ENCODE results near the gene BFSP2.
A peak's percentile ranks its signal among the peaks of the same experiment; 100 is the strongest.
"Not testable (repeated sequence)": the region's sequence is repeated elsewhere in the genome, so short reads cannot be mapped to it uniquely, and the experiment has no call there.

The BFSP2 gene

DNA sequence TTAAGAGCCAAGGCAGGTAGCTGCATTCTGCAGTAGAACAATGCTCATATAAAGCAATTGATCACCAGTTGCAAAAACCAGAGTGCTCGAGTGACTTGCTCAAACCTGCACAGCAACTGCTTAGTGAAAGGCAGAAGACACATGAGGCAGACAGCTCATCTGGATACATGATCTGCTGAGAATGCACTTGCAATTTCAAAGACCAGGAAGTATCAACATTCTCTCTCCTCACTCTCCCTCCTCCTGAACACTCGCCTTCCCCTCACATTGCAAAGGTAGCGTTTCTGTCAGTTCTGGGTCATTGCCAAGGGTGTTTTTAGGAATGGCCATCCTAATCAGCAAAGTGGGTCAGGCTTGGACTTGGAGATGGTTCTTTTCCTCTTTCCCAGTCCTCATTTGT is 61.0 kb downstream of the BFSP2 start:
- FAIRE-seq, result no peak

DNA sequence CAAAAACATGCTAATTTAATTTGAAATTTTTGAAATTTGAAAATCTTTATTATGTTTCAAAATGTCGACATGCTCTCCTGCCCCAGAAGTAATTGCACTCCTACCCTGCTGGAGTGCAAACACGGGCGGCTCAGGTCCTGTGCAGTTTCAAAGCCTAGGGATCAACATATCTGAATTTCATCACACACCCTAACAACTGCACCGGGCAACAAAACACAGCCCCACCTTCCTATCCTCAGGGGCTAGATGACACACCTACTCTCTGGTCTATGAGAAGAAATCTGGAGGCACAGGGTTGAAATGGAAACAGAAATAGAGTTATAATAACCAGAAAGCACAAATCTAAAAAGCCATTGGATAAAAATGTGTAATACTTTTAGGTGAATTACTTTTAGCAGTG is 61.4 kb downstream of the BFSP2 start:
- no peak for FAIRE-seq

DNA sequence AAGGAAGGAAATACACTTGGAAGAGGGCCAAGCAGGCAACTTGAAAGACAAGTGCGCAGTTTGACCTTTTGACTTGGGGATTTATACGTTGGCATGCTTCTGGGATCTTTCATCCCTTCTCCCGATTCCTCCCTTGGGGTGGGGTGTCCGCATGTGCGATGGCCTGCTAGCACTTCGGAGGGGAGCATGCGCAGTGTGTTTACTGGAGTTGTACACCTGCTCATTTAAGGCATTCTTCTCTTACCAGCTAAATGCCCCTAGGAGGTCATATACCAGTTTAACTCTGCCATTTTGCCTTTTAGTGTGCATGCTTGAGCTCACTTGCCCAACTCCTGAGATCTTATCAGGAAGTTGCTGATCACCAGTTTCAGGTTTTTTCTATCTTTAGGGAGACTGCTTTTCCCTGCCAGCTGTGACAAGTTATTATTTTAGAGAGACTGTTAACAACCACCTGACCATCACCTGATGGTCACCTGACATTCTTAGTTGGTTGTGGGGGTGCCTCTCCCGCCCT is 63.5 kb downstream of the BFSP2 start:
- FAIRE-seq, result no peak

DNA sequence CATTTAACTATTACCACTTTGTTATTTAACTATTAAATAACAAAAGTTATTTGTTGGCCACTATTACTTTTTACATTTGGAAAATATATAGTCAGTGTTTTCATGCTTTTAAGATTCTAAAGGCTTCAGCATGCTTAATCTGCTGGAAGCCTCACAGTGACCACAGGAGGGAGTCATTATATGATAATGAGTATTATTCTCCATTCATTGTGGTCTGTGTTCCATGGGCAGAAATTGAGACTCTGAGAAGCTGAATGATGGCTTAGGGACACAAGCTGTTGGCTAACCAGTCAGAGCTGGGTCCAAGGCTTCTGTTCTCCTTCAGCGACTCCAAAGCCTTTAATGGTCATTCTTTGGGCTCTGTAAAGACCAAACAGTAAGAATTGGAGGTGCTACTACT is 64.7 kb downstream of the BFSP2 start:
- no peak for FAIRE-seq

DNA sequence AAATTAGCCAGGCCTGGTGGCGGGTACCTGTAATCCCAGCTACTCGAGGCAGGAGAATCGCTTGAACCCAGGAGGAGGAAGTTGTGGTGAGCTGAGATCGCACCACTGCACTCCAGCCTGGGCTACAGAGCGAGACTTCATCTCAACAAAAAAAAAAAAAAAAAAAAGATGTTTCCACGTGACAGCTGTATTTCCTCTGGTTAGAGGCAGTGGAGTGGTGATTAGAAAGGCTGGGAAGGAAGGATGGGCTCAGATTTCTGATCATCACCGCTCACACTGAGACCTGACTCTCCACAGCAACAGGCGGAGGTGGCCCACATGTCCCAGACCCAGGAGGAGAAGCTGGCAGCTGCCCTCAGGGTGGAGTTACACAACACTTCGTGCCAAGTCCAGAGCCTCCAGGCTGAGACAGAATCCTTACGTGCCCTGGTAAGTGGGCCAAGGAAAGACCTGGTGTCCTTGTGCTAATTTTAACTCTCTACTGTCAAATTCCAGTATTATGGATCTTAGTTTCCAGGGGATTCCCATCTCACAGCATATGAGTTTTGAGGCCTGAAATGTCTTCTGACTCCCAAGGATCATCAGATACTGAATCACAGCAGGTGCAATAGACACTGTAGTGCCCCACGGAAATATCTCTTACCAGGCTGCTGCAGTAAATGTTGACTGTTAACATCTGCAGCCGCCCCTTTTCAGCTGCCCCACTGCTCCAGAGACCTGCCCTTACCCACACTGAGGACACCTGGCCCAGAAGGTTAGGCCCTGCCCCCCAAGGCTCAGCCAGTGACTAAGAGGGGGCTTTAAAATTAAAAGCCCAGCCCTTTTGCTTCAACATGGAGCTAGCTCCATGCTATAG is 66.9 kb downstream of the BFSP2 start:
- no peak for FAIRE-seq

DNA sequence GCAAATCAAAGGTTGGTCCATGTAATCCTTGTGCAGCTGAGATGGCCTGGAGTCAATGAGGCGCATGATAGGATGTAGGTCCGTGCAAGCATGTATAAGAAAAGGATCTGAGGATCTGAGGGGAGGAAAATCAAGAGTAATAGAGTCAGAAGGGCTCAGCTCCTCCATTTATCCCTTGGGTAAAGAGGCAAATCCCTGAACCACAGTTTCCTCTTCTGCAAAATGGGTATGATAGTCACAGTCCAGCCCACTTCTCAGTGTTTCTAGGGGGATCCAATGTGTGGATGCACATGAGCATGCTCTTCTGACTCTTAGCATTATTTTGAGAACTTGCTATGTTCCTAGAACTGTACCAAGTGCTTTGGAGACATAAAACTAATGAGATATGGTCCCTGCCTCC is 67.9 kb downstream of the BFSP2 start:
- no peak for FAIRE-seq

DNA sequence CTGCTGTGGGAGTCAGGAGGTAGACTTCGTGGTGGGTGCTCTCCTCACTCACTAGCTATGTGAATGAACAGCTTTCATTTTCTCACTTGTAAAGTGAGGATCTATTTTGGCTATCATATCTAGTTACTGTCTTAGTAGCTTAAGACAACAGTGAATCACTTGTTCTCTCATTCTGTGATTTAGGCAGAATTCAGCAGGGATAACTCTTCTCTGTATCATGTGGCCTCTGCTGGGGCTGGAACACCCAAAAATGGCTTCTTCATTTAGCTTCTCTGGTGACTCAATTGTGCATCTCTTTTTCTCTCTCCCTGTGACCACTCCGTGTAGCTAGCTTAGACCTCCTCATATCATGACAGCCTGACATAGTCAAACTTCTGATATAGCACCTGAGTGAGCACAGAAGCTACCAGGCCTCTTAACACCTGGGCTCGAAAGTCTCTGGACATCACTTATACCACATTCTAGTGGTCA is 68.4 kb downstream of the BFSP2 start:
- FAIRE-seq, result no peak

DNA sequence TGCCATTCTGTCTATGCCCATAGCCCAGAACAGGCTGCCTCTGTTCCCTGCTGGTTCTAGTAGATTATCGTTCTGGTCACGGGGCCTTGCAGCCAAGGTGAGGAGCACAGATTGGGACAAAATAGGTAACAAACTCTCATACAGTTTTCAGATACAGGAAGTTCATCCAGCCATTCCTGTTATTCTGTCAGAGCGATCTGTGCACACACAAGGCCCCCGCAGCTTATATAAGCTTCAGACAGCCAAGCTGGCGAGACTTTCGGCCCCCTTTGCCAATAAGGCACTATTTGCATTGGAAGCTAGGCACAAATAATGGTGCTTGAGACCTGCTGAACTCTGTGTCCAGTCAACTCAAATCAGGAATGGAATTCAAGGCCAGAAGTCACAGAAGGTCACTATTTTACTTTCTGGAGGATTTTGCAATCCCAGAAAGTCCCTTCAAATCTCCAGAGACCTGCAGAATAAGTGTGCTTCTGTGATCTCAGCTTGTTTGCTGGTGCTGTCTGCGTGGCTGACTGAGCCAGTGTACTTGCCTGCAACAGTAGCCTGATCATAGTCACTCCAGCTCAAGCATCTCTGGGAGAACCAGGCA is 69.4 kb downstream of the BFSP2 start:
- no peak for FAIRE-seq

DNA sequence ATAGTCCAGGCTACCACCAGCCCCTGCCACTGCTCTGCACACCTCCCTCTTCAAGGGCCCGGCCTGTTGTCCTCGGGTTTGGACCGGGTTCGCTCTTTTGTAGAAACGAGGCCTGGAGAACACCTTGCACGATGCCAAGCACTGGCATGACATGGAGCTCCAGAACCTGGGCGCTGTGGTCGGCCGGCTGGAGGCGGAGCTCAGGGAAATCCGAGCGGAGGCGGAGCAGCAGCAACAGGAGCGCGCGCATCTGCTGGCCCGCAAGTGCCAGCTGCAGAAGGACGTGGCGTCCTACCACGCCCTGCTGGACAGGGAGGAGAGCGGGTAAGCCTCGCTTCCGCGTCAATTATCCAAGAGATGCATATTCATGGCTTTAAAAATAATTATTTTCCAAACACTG is 72.4 kb downstream of the BFSP2 start:
- no peak for FAIRE-seq

DNA sequence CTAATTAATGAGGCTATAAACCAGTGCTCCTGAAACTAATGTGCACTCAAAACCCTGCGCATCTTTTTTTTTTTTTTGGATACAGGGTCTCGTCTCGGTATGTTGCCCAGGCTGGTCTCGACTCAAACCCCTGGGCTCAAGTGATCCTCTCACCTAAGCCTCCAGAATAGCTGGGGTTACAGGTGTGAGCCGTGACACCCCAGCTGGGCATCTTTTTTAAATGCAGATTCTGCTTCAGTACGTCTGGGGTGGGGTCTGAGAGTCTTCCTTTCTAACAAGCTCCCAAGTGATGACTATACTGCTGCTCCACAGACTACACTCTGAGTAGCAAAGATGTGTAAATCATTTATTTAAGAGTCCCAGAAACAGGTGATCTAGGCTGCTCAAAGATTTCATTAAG is 73.0 kb downstream of the BFSP2 start:
- no peak for FAIRE-seq

DNA sequence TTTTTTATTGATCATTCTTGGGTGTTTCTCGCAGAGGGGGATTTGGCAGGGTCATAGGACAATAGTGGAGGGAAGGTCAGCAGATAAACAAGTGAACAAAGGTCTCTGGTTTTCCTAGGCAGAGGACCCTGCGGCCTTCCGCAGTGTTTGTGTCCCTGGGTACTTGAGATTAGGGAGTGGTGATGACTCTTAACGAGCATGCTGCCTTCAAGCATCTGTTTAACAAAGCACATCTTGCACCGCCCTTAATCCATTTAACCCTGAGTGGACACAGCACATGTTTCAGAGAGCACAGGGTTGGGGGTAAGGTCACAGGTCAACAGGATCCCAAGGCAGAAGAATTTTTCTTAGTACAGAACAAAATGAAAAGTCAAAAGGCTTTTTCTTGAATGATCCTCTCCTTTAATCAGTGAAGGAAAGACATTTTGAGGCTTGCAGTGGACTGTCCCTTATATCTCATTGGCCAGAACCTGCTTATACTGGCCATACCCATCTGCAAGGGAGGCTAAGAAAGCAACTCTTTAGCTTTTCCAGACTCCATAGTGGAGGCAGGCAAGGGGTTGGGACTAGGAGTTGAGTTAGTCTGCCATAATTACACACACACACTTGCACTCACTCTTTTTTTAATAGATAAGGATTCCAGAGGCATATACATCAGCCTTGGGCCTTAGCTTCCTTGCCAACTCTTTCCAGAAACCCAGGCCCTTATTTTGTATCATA is 73.8 kb downstream of the BFSP2 start:
- not testable (repeated sequence) for FAIRE-seq

DNA sequence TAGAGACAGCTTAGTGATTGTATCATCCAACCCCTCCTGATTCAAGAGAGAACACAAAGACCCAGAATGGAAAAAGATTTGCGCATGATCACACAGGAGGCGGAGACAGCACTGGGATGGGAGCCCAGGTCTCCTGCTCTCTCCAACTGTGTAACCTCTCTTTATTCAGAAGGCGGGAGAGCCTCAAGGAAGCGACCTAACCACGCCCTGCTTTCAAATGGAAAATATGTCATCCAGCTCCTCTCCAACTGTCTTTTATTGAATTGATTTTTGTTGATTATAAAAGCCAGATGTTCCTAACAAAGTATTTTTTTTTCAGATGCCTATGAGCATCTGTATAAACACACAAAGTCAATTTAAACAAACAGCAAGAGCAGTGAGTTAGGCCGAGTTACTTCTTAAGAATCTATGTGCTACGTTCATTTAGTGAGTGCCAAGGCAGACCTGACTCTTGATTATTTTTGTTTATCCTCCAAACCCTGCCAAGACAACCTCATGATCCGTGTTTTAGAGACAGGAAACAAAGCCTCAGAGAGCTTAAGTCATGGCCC is 74.5 kb downstream of the BFSP2 start:
- no peak for FAIRE-seq

DNA sequence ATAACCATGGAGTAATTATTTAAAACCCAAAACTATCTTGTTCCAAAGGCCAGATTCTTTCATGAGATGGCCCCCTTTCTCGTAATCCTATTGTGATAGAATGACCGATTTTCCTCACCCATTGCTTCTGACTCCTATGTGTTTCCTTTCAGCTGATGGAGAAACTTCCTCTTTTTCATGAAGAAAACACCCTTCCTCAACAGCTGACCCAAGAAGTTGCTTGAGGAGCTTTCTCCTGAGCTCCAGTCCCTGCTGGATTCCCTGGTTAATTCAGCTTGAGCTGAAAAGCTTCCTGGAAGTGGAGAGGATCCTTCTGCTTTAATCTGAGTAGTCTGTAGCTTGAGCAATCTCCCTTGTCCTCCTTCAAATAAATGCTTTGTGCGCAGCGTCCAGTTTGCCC is 75.0 kb downstream of the BFSP2 start:
- no peak for FAIRE-seq

DNA sequence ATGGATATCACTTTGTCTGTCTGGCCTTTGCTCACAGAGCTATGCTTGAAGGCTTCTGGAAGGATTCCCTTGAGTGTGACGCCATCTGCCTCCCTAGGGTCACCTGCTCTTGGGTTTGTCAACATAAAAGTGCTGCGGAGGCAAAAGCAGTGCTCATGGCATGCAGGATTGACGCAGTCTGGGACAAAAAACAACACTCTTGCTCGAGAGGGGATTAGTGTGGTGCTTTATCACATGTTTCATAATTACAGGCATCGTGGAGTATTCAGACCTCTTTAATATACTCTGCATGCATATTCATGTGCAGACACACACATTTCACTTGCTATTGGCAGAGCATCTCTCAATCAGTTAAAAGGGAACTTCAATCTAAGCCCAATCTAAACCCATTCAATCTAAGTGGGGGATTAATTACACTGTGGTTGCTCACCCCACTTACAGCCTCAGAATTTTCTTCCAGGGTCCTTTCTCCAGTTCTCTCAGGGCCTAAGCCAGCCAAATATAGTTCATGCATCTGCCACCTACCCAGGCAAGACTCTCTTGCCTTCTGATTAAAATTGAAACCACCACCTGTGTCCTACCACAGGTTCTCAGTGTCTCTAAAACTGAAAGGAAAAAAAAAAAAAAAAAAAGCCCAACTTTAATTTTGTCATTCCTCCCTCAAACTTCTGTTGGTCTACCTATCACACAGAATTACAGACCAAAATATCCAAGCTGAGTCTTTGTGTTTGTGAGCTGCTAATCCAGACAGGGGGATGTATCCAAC is 75.6 kb downstream of the BFSP2 start:
- FAIRE-seq, result peak; percentile 91

DNA sequence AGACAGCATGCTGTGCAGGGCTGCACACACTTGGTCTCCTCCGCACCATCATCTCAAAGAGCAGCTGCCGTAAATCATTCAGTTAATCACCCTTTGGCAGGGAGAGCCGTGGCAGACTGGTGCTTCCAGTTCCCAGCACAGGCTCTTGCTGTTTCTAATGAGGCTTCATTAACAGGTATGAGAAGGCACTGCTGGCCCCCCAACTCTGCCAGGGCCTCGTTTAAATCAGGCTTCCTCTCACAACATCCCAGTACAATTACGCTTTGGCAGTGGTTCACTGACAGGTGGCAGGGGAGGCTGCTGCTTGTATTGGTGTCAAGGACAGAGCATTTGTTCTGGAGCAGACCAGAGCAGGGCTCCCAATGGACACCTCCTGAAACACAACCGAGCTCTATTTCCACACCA is 77.1 kb downstream of the BFSP2 start:
- no peak for FAIRE-seq

DNA sequence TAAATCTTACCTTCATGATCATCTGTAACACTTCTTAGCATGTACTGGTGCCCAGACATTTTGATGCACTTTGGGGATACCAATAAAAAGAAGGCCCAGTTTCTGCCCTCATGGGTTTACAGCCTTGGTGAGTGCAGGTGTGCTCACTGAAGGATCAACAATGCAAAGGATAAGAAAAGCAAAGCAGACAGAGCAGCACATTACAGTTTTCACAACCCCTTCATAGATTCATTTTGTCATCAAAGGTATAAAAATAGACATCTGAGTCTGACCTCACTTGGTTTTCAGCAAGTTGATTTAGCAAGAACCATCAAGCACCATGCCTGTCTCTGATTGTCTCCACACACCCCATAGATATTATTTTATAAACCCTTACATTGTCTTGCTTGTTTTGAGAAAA is 77.6 kb downstream of the BFSP2 start:
- FAIRE-seq, result peak; percentile 24

DNA sequence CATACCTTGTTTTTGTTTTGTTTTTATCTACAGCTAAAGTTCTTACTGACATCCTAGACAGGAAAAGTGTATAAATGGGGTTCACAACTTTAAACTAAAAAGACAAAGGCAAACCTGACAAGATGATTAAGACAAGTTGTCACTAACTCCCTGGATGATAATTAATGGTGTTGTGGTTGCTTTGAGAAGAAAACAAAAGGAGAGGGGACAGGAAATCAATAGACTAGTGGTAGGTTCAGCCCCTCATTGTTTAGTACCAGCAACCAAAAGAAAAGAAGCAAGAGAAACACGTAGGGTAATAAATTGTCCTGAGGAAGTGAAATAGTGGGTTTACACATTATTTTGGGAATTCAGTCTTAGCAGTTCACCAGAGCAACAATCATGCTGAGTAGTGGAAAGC is 78.8 kb downstream of the BFSP2 start:
- no peak for FAIRE-seq

DNA sequence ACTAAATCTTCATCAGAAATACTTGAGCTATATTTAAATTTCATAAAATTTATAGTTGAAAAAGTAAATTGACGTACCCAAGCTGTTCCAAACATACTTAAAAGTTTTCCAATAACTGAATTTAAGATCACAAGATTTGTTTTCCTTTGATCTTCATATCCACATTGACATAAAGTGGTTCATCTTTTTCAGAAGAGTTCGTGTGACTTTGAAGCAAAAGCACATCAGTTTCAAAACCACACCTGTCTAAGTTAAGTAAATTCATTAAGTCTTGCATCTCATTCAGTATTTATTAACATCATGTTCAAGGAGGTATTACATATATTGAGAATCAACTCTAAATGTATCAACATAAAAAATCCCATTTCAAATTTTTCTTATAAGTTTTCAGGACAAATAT is 79.5 kb downstream of the BFSP2 start:
- peak; percentile 30 for FAIRE-seq

DNA sequence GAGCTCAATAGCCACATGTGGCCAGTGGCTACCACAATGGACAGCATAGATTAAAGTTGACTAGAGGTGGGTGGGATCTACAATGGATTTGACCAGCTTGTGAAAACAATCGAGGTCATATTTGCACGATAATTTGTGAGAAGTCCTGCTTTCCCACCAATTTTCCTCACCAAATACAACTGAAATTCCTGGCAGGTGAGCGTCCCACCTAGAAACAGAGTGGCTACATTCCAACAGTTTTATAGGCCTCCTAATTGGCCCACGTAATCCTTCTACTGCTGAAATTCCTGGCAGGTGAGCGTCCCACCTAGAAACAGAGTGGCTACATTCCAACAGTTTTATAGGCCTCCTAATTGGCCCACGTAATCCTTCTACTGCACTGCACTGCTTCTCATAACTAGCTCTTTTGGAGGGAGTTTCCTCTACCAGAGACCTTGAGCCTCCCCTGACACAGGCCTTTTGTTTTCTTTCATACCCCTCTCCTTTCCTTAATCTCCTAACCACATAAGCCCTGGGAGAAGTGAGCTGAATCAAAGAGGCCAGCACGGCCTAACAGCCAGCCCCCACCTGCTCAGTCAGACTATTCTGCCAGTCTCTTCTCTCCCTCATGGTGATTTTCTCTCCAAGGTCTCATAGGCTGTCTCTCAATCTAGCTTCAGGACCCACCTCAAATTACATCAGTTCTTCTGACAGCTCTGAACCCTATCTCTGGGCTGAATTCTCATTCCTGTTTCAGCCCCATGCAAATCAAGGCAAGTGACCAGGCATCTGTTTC is 80.2 kb downstream of the BFSP2 start:
- FAIRE-seq, result no peak

DNA sequence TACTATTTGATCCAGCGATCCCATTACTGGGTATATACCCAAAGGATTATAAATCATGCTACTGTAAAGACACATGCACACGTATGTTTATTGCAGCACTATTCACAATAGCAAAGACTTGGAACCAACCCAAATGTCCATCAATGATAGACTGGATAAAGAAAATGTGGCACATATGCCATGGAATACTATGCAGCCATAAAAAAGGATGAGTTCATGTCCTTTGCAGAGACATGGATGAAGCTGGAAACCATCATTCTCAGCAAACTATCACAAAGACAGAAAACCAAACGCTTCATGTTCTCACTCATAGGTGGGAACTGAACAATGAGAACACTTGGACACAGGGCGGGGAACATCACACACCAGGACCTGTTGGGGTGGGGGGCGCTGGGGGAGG is 82.6 kb downstream of the BFSP2 start:
- not testable (repeated sequence) for FAIRE-seq

DNA sequence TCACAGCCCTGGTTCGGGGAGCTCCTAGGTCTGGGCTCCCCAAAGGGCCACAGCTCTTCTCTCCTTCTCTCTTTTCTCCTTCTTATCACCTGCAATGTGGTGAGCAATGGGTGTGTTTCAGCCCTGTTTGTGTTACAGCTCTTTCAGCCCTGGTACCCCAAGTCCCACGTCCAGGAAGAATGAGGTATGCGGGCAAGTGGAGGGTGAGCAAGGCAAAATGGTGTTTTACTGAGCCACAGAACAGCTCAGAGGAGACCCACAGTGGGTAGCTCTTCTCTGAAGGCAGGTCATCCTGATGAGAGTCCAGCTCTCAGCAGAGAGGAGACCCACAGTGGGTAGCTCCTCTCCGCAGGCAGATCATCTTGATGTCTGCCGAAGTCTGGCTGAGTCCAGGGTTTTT is 86.8 kb downstream of the BFSP2 start:
- no peak for FAIRE-seq

DNA sequence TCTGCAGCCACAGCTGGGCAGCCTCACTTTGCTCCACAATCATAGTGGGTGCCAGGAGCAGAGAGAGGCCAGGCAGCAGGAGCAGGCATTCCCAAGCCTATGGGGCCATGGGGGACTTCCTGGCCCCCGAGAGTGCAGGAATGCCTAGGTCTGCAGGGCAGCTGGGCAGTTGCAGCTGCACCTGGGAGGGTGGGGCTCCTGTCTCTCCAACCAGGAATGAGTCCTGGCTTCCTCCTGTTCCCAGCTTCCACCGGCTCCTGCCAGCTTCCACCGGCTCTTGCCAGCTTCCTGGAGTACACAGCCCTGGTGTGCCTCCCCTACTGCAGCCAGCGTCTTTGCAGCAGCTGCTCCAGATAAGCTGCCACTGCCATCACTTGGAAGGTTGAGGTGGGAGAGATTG is 87.3 kb downstream of the BFSP2 start:
- no peak for FAIRE-seq
